Aorta (tissue), 5 donors: Measurements from ENCODE around the gene LRRTM3. TPM values are rescaled to one million over a fixed set of nuclear protein-coding genes. Genes with fewer than 3 reads are reported as not detected.

Experiments
- ATAC-seq: fragments of 200-7000 bp; cut with Tn5 transposase; one replicate; pipeline ENCODE4 v1.9.1; 2022; ENCODE audit warnings: moderate library complexity; ENCODE audit not compliant: low FRiP score
- DNase-seq, 2 donors: peaks; one replicate each; pipeline ENCODE4 v3.0.0-alpha.2; 2020
- H3K27ac ChIP-seq, 2 donors: one replicate each; pipeline ENCODE4 v1.5.1; 2013; ENCODE audit warnings: low read length in 2 of 2, mild to moderate bottlenecking in 2 of 2, moderate library complexity in 2 of 2, control low read depth in 1 of 2, inconsistent platforms in 1 of 2, low read depth in 1 of 2
- H3K27me3 ChIP-seq, 2 donors: one replicate each; pipeline ENCODE4 v1.6.1; 2013; ENCODE audit warnings: control low read depth in 1 of 2, low read length in 1 of 2, mild to moderate bottlenecking in 1 of 2, moderate library complexity in 1 of 2; ENCODE audit not compliant: insufficient read depth in 2 of 2, control insufficient read depth in 1 of 2
- H3K36me3 ChIP-seq, 2 donors: one replicate each; pipeline ENCODE4 v1.6.1; 2013; ENCODE audit warnings: control low read depth in 1 of 2, low read length in 1 of 2, mild to moderate bottlenecking in 1 of 2; ENCODE audit not compliant: insufficient read depth in 2 of 2, control insufficient read depth in 1 of 2
- H3K4me1 ChIP-seq, 2 donors: one replicate each; pipeline ENCODE4 v1.6.1; 2013; ENCODE audit warnings: low read length in 2 of 2, control low read depth in 1 of 2, mild to moderate bottlenecking in 1 of 2, moderate library complexity in 1 of 2; ENCODE audit not compliant: insufficient read depth in 2 of 2, control insufficient read depth in 1 of 2
- H3K4me3 ChIP-seq, 2 donors: one replicate each; pipeline ENCODE4 v1.5.1; 2013; ENCODE audit warnings: low read length in 2 of 2, control low read depth in 1 of 2, mild to moderate bottlenecking in 1 of 2
- H3K9me3 ChIP-seq: one replicate; pipeline ENCODE4 v1.6.1; 2013; ENCODE audit warnings: mild to moderate bottlenecking, low read length; ENCODE audit not compliant: control insufficient read depth
- WGBS, 2 donors: extraction: QIAGEN DNeasy Blood & Tissue Kit; methylation state at CpG; one replicate each; pipeline ENCODE4 v1.1.7; 2013; 5-methylcytosine and 5-hydroxymethylcytosine counted together
- intact Hi-C, 2 donors: fragments of 100-400 bp; cut with DNase I; formaldehyde crosslinking; loops; one replicate each; pipeline versions ENCODE4 v1.14.2 to v1.15.0; 2022
- polyA plus RNA-seq, 2 donors: library from polyadenylated mRNA; stranded (reverse); fragments of 200-250 nt; gene quantifications; one replicate each; pipeline ENCODE4 v1.2.3, GENCODE V29; 2013
- total RNA-seq, 2 donors: library from RNA; stranded (reverse); fragmentation: NEBNext Ultra II Directional; extraction: Animal tissue kit (Norgen Biotek cat#: 25700); gene quantifications; one replicate each; pipeline ENCODE4 v1.2.1, GENCODE V29; 2021
- donor health status: healthy with polysubstance abuse.
- donor health status: Bipolar disorder and iron deficiency.
- donor health status: DM: no; HTN: no; CAD: no.
- donor health status: DM: no; HTN: no; CAD: no.
- donor health status: DM: yes; HTN: yes; CAD: no.

The LRRTM3 gene
- total and polyA plus RNA-seq, 4 donors, result 0.06 to 0.93 TPM; not detected in 2

GRCh38 chr10:66927971-66928770 lies 2.3 kb downstream of the LRRTM3 start:
- no peak overlapping the region for H3K4me3 ChIP-seq
- no peaks in the 10 kb centered on the region for H3K9me3 ChIP-seq
- no peaks in the 10 kb centered on the region for H3K36me3 ChIP-seq
- H3K27me3 ChIP-seq, result no peaks in the 10 kb centered on the region
- H3K4me1 ChIP-seq, result no peaks in the 10 kb centered on the region
- ATAC-seq (peak; percentile 37), DNase-seq (peak in 1 of 2 donors; percentile 68)
- H3K27ac ChIP-seq, result no peak overlapping the region
- WGBS, 2 donors, result 7 to 8% methylated on average over 30 of the region's 30 CpGs
- intact Hi-C loops, result no loop called here

DNA sequence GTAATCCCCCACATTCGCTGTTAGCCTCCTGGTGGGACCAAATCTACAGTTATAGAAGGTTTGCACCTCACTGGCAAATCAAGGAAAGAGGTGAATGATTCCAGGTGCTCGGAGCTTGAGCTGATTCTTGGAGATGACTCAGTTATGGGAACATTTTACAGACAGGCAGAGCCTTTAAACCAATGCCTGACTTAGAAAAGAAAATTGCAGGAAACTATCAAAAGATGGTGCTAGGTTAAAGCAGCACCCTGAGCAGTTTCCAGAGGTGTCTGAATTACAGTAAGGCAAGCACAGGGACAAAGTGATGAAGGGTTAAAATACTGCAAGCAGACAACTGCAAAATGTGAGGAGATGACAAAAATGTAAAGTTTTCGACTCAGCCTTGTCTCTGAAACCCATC lies 2.9 kb downstream of the LRRTM3 start:
- no peak for DNase-seq
- Histone ChIP-seq H3K4me1 (no peaks in the 10 kb centered on the region), H3K27ac (no peak overlapping the region), H3K27me3 (no peaks in the 10 kb centered on the region), H3K4me3 (no peak overlapping the region), H3K36me3 (no peaks in the 10 kb centered on the region), H3K9me3 (no peaks in the 10 kb centered on the region)
- WGBS, 2 donors, result 43 to 50% methylated on average over 3 of the region's 3 CpGs
- no peak for ATAC-seq
- intact Hi-C loops, result no loop called here

- Histone ChIP-seq H3K27me3 (no peaks in the 10 kb centered on the region), H3K36me3 (no peaks in the 10 kb centered on the region), H3K27ac (no peak overlapping the region), H3K4me1 (no peaks in the 10 kb centered on the region), H3K4me3 (no peak overlapping the region), H3K9me3 (no peaks in the 10 kb centered on the region)
- WGBS, 2 donors, result 65% methylated on average over 5 of the region's 5 CpGs
- DNase-seq (no peak), ATAC-seq (no peak)
- intact Hi-C loops, result no loop called here
Observed at GRCh38 chr10:66929375-66929774, 3.5 kb downstream of the LRRTM3 start.

GRCh38 chr10:66931340-66931948 lies 5.6 kb downstream of the LRRTM3 start:
- ATAC-seq, result no peak
- H3K4me3 ChIP-seq, result no peak overlapping the region
- H3K9me3 ChIP-seq, result no peaks in the 10 kb centered on the region
- H3K27ac ChIP-seq, result no peak overlapping the region
- no peaks in the 10 kb centered on the region for H3K36me3 ChIP-seq
- no peaks in the 10 kb centered on the region for H3K4me1 ChIP-seq
- intact Hi-C loops, result no loop called here
- no peak for DNase-seq
- H3K27me3 ChIP-seq, result peaks cover 0 to 1% of the 10 kb centered on the region in 2 donors
- 28 to 32% methylated on average over 5 of the region's 5 CpGs for WGBS, 2 donors

GRCh38 chr10:66931949-66932343 lies 6.1 kb downstream of the LRRTM3 start:
- DNase-seq (no peak), ATAC-seq (no peak)
- no peaks in the 10 kb centered on the region for H3K36me3 ChIP-seq
- no peak overlapping the region for H3K27ac ChIP-seq
- H3K27me3 ChIP-seq, result peaks cover 0 to 1% of the 10 kb centered on the region in 2 donors
- H3K4me1 ChIP-seq, result no peaks in the 10 kb centered on the region
- no peak overlapping the region for H3K4me3 ChIP-seq
- WGBS, 2 donors, result 53 to 56% methylated on average over 3 of the region's 3 CpGs
- no peaks in the 10 kb centered on the region for H3K9me3 ChIP-seq
- intact Hi-C loops, result no loop called here

DNA sequence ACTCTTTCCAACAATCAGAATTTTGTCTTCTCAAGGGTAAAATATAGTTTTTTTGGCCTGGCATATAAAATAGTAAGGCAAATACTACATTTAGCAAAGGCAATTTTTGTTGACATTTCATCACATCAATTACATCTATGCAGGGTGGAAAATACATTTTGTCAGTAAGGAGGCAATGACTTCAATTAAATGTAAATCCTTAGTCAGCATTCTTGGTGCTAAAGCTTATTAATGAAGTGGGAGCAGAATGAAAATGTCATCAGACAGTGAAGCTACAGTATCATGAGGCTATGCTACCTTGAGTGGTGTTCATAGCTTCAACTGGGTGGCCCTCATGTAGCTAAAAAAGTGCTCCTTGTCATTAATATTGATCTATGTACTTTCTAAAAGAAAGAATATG lies 8.9 kb downstream of the LRRTM3 start:
- no peaks in the 10 kb centered on the region for H3K9me3 ChIP-seq
- intact Hi-C loops, result no loop called here

DNA sequence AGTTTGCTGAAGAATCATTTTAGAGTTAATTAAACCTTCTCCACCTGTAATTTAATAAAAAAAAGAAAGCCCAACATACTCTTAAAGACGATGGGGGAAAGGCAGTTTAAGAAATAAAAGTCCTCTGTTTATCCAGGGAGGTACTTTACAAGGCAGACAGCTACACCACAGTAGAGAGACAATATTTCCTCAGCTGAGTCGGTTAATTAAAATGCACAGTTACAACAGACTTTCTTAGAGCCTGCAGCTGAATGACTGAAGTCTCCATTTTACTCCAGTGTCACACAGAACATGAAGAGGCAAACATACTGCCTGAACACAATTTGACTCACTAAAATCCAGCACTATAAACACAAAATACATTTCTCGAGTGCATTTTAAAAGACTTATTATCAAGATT lies 15.1 kb downstream of the LRRTM3 start:
- no peaks in the 10 kb centered on the region for H3K4me1 ChIP-seq
- H3K9me3 ChIP-seq, result no peaks in the 10 kb centered on the region
- DNase-seq (no peak), ATAC-seq (no peak)
- intact Hi-C loops, result no loop called here
- no peak overlapping the region for H3K4me3 ChIP-seq
- H3K27ac ChIP-seq, result no peak overlapping the region
- WGBS, 2 donors, result 40 to 46% methylated on average over 3 of the region's 3 CpGs
- no peaks in the 10 kb centered on the region for H3K27me3 ChIP-seq
- H3K36me3 ChIP-seq, result no peaks in the 10 kb centered on the region

More for the DNA sequence above, 8.9 kb downstream of the LRRTM3 start:
- peaks cover 0 to 1% of the 10 kb centered on the region in 2 donors for H3K27me3 ChIP-seq
- no peaks in the 10 kb centered on the region for H3K36me3 ChIP-seq
- H3K4me3 ChIP-seq, result no peak overlapping the region
- H3K27ac ChIP-seq, result no peak overlapping the region
- no peaks in the 10 kb centered on the region for H3K4me1 ChIP-seq
- ATAC-seq (no peak), DNase-seq (no peak)

DNA sequence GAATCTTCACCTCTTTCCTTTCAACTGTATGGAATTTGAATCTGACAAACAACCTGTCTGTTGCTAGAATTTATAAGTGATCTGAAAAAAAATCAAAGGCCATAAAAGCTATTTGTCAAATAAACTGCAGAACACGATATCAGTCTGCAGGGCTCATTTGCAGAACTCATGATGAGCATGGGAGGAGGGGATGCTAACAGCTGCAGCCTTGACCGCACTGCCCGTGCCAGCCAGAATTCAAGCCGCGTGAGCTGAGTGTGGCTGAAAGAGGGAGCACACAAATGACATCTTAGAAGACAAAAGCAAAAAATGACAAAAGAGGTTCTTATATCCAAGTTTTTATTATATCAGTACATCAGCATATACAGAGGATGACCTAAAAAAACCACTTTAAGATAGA lies 15.7 kb downstream of the LRRTM3 start:
- DNase-seq (no peak), ATAC-seq (no peak)
- WGBS, 2 donors, result 69 to 72% methylated on average over 5 of the region's 5 CpGs
- H3K4me1 ChIP-seq, result no peaks in the 10 kb centered on the region
- no peaks in the 10 kb centered on the region for H3K27me3 ChIP-seq
- no peaks in the 10 kb centered on the region for H3K36me3 ChIP-seq
- no peak overlapping the region for H3K4me3 ChIP-seq
- no peaks in the 10 kb centered on the region for H3K9me3 ChIP-seq
- intact Hi-C loops, result no loop called here
- no peak overlapping the region for H3K27ac ChIP-seq

DNA sequence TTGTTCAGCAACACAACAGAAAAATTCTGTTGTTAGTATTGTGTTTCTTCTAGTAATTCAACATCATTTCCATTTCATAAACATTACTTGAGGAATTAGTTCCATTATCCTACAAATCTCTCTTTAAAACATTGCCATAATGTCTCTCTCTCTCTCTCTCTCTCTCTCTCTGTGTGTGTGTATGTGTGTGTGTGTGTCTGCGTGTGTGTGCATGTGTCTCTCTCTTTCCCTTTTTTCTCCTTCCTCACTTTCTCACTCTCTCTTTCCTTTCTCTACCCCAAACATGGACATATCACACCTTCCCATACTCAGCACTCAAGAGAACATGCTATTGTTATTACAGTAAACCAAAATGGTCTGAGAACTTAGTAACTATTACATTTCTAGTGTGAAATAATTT lies 16.6 kb downstream of the LRRTM3 start:
- Histone ChIP-seq H3K36me3 (no peaks in the 10 kb centered on the region), H3K4me1 (no peaks in the 10 kb centered on the region), H3K4me3 (no peak overlapping the region), H3K27ac (no peak overlapping the region), H3K9me3 (no peaks in the 10 kb centered on the region), H3K27me3 (no peaks in the 10 kb centered on the region)
- intact Hi-C loops, result no loop called here
- 89 to 93% methylated on average over 1 of the region's 1 CpG for WGBS, 2 donors
- no peak for ATAC-seq
- DNase-seq, result no peak
